CD4-positive, alpha-beta T cell treated with Interferon gamma for 1 hour (primary cell): ENCODE results near the gene SPTLC3.

Experiments
- DNase-seq: peaks from one replicate; pipeline ENCODE4 v3.0.0-alpha.2; 2020

SPTLC3 gene

DNA sequence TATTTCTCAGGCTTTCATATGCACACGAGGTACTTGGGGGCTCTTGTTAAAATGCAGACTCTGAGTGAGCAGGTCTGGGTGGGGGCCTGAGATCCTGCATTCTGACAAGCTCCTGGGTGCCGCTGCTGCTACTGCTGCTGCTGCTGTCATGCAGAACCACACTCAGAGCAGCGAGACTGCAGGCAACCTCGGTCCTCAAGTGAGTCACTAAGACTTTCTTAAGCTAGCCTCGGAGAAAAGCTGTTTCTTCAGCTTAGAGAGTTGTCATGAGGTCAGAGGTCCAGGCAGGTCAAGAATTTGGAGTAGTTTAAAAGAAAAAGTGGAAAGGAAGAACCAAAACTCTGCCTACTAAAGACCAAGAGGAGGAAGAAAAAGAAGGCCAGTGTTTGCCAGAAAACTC lies 92.9 kb downstream of the SPTLC3 start:
- no peak for DNase-seq

DNA sequence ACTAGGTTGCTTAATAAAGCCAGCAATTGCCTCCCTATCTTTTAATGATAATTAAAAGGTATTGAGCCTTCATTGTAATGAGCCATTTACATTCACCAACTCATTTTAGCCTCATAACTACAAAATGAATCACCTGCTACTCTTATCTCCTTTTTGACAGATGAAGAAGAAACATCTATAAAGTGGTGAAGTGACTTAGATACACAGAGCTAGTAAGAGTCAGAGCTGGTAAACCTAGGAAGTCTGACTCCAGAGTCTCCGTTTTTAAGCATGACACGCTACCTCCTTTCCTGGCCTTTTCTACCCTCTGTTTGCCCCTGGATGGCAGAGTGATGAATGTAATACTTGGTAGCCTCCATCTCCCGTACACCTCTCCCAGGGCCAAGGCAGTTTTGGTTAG lies 93.5 kb downstream of the SPTLC3 start:
- no peak for DNase-seq

- no peak for DNase-seq
Observed at GRCh38 chr20:13102694-13103093, 93.9 kb downstream of the SPTLC3 start.

- no peak for DNase-seq
Observed at GRCh38 chr20:13105039-13105438, 96.3 kb downstream of the SPTLC3 start.

DNA sequence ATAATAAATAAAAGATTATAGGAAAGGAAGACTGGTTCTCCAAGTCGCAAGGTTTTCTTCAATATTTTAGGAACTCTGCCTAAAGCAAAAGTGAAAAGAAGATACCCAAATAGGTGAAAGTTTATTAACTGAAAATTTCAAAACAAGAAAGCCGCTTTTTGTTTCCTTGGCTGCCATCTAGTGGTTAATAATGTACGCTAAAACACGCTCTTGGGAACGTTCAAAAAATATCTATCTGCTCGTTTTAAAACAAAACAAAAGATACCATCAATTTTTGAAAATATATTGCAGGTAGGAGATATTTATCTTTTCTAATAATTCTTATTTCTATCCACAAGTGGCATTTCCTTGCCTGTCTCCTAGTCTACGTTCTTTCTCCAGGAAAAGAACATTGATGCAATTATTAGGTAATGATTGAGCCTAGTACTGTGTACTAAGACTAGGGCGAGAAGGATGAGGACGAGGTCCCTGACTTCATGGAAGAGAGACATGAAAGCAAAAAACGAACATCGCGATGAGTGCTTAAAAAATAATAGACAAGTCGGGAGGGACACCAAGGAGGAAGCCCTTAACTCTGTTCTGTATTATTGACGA lies 97.2 kb downstream of the SPTLC3 start:
- DNase-seq, result no peak

GRCh38 chr20:13109658-13110057 lies 100.9 kb downstream of the SPTLC3 start:
- DNase-seq, result no peak

- DNase-seq, result no peak
Observed at GRCh38 chr20:13110796-13111195, 102.0 kb downstream of the SPTLC3 start.

GRCh38 chr20:13111249-13111911 lies 102.6 kb downstream of the SPTLC3 start:
- no peak for DNase-seq

- no peak for DNase-seq
Observed at GRCh38 chr20:13113731-13114130, 105.0 kb downstream of the SPTLC3 start.

DNA sequence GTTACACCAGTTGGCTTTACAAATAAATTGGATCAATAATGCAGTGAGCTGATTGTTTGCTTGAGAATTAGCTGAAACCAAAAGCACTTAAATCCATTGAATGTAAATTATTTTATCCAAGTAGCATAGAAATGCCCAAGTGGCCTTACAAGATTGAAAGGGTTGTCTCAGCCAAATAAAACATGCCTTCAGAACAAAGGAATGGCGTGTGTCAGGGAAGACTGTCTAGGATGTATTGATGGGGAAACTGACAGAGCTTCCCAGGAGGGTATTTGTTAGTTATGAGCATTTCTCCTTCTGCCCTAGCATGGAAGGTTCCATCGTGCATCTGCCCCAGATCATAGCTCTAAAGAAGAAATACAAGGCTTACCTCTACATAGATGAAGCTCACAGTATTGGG lies 108.4 kb downstream of the SPTLC3 start:
- DNase-seq, result no peak

DNA sequence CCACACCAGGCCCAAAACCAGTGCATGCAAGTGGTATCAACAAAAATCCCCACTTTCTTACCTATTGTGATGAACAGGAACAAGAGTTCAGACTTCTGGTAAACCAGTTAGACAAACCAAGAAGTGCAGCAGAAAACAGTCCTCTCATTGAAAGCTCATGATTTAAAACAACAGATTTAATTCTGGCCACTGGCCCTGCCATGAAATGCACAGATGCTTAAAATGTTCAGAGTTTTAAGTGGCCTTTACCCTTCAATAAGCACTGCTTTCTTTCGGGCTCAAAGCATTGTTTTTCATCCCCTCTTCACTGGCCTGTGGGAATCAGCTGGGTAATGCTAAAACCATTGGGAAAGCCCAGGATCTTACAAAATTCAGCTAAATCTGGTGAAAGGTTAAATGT lies 109.9 kb downstream of the SPTLC3 start:
- DNase-seq, result no peak

DNA sequence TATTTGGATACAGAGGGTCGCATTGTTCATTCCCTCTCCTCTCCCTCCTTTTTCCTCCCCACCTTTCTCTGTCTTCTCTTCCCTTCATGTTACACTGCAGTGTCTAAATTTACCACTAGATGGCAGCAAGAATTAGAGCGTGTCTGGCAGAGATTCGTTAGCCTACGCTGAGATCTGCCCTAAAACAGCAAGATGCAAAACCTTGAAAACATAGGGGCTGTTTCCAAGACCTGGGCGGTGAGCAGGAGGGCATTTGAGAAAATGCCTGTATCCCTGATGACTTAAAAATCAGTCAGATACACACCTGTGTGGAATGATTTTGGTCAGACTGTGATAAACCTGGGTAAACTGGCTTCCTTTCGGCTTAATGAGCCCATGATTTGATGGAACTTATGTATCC lies 110.8 kb downstream of the SPTLC3 start:
- peak; percentile 13 for DNase-seq

- no peak for DNase-seq
Observed at GRCh38 chr20:13120471-13120870, 111.7 kb downstream of the SPTLC3 start.

- DNase-seq, result no peak
Observed at GRCh38 chr20:13121840-13122515, 113.2 kb downstream of the SPTLC3 start.

- DNase-seq, result no peak
Observed at GRCh38 chr20:13125486-13125885, 116.7 kb downstream of the SPTLC3 start.

GRCh38 chr20:13128173-13128572 lies 119.4 kb downstream of the SPTLC3 start:
- no peak for DNase-seq

- DNase-seq, result no peak
Observed at GRCh38 chr20:13130061-13130706, 121.4 kb downstream of the SPTLC3 start.

DNA sequence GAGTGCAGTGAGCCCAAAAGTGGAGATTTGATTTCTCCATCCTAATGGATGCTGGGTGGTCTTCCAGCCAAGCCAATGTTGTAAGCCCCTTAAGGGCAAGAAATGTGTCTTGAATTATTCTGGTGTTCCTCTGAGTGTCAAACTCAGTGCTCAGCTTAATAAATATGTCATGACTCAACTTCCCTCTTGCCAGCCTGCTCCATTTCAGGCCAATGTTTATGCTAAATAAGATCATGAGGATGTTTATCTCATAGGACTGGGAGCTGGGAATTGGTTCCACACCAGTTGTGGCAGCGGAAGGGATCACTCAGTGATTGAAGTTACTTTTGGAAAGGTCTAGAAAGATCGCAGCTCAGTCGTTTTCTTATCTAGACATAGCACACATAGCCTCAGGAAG lies 121.9 kb downstream of the SPTLC3 start:
- DNase-seq, result no peak

GRCh38 chr20:13131688-13132087 lies 122.9 kb downstream of the SPTLC3 start:
- no peak for DNase-seq

GRCh38 chr20:13139459-13140150 lies 130.8 kb downstream of the SPTLC3 start:
- DNase-seq, result no peak

- DNase-seq, result no peak
Observed at GRCh38 chr20:13140201-13140600, 131.4 kb downstream of the SPTLC3 start.

DNA sequence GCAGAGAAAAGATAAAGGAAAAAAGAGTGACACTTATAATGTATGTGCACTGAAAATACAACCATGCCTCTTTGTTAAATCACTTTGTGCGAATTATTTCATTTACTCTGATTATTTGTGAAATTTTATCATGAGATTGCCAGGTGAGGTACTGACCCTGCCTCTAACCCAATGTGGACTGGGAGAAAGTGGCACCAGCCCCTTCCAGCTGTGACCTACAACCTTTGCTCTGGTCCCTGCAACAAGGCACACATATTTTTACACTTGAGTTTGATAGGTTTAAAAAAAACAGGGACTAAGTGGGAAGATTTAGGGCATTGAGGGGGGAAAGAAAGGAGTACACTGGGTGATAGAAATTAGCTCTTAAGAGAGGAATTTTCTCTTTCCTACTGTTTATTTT lies 132.0 kb downstream of the SPTLC3 start:
- DNase-seq, result no peak

- no peak for DNase-seq
Observed at GRCh38 chr20:13141546-13141945, 132.8 kb downstream of the SPTLC3 start.
